ENCODE data around the gene NTM.

The NTM gene

DNA sequence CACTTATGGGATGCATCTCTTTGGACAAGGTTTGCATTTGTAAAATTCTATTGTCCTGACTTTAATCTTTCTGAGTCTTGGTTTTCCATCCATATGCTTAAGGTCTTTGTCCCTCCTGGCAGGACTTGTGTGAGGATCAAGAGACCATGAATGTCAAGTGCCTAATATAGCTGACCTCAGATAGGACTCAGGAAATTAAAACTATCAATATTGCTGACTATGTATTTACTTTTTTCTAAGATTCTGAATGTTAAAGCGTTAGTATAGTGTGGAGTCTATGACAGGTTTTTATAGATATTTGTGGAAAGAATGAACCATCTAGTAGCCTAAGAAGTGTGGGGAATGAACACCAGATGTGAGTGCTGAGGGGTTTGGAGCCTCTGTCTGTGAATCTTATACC, 637.8 kb downstream of the NTM start:
- no peak for DNase-seq (ENCODE audit: low read depth)

DNA sequence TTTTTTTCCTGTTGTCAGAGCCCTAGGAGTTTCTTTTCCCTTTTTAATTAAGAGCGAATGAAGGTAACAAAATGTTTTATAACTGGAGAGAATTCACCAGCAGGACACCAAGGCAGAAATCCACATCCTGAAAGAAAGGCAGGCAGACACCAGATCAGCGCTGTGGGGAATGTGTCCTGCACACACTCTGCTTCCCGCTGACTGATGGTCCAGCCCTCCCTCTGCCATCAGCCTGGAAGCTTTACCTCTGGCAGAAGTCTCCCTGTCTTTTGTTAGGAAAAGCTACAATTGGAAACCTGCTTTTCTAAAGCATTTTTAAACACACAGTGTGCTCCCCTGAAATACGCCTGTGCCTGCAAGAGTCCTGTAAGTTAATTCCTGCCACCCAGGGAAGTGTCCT, 638.5 kb downstream of the NTM start:
- DNase-seq (ENCODE audit: low read depth), result no peak

DNA sequence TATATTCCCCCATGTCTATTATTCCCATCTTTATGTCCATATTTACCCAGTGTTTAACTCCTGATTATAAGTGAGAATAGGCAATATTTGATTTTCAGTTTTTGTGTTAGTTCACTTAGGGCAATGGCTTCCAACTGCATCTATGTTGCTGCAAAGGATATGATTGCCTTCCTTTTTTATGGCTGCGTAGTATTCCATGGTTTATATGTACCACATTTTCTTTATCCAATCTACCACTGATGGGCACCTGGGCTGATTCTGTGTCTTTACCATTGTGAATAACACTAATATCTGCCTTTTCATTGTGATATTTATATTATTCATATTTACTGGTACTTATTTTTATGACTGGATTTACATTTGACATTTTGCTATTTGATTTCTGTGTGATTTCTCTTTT, 649.6 kb downstream of the NTM start:
- no peak for DNase-seq (ENCODE audit: low read depth)

DNA sequence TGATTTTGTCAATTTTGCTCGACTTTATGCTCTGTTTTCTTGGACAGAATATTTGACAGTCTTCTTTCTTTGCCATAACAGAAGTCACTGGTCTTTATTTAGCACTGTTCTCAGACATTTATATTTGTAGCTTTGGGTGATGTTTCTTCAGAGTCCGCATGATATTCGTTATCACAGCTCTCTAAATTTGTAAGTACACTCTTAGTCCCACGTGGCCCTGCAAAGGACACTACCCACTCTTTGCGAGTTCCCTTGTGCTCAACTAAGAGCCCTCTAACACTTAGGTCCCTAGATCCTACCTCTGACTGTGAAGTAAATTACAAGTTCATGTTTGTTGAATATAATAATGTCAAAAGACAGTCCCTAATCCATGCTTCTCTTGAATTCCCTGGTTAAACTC, 651.9 kb downstream of the NTM start:
- no peak for DNase-seq (ENCODE audit: low read depth)

DNA sequence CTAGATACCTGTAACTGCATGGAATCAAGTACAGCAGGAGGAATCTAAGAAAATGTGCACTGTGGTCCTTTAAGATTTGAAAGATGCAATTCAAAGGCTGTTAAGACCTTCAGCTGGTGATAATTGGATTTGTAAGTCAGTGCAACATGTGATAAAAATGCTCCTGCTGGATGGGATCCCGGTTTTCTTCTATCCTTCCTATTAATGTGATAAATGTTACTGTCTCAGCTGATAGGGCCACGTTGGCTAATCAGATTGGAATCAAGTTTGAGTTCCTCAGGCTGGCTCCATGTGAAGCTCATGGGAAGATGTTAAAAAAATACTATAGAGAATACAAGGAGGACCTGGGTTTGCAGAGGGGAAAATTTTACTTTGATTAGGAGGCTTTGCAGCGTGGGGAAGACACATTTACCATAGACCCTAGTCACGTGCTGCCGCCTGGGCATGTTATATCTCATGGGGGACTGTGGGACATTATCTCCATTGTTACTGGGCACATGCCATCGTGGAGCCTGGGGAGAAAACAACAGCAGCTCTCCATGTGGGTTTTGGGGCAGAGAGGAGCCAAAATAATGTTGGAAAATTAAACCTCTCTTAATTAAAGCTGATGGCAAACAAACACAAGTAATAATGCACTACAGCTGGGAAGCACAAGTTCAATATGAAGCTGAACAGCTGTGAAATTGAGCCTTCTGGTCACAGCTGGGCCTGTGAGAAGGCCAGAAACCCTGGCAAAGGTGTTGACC, 652.5 kb downstream of the NTM start:
- DNase-seq (ENCODE audit: low read depth), result no peak

DNA sequence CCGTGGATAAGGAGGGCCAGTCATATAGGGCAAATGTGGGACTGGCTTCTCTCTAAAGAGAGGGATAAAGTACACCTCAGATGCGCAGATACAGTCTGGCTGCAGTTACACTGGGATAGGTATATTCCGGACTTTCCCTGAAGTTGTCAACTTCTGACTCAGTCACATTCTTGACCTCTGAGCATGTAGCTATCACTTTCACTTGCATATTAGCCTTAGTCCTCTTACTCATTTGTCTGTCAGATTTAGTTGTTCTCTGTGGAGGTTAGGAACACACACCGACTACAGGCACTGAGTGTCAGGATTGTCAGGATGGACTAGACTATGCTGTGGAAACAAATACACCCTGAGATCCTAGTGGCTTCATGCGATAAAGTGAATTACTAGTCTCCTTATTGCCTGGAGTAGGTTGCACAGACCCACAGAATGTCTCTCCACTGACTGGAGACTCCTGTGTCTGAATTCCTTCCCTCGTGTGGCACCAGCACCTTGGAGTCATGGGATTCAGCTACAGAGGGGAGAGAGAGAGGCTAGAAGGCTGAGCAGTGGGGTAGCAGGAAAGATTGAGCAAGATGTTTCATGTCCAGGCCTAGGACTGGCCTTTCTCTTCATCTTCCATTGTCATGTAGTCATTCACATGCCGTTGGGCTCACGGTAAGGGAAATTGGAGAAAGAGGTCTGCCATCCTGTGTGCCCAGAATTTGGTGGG, 654.3 kb downstream of the NTM start:
- DNase-seq (ENCODE audit: low read depth), result no peak

DNA sequence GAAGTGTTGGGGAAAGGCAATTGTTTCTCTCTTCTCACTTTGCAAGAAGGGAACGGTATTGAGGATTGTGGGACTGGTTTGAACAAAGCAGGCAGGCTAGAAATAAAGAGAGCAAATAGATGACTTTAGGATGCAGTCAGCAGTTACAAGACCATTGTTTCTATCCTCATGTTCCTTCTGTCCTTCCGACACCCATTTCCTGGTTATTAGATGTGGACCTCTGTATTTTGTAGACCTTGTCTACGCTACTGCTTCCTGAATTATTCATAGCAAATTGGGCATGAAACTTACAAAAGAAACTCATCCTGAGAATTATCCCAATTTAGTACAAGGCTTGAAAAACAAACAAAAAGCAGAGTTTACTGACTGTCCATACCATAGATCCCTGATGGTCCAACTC, 656.3 kb downstream of the NTM start:
- DNase-seq (ENCODE audit: low read depth), result no peak

DNA sequence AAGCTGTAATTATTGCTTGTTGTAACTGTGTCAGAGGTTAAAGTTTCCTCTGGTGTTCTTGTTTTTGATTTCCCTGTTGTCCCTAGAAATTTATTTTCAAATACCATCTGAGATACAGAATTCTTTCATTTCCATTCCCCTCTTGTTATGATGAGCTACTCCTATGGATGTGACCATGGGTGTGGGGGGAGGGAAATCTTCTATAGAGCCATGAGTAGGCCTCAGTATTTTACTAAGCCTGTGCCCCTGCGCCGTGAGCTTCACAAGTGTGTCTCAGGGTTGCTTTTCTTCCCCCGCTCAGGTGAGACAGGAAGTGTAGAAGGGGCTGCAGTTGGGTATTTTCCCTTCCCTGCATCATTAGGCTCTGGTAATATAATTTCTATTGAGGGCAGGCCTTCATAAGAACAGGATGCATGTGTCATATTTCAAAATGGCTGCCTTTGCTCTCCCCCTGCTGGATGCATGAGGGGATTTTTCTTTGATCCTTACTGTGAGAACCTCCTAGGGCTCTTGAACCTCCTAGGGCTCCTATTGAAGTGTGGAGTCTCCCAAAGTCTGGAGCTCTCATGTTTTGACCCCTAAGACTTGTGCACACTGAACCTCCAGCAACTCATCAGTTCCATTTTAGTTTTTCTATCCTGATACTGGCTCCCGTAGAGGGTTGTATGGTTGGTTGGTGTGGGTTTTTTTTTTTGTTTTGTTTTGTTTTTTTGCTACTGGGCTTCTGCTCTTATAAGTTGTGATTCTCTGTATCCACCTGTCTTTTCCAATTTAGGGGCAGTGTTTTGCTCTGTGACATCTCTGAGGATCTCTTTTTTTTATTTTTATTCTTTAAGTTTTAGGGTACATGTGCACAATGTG, 658.2 kb downstream of the NTM start:
- DNase-seq (ENCODE audit: low read depth), result no peak

DNA sequence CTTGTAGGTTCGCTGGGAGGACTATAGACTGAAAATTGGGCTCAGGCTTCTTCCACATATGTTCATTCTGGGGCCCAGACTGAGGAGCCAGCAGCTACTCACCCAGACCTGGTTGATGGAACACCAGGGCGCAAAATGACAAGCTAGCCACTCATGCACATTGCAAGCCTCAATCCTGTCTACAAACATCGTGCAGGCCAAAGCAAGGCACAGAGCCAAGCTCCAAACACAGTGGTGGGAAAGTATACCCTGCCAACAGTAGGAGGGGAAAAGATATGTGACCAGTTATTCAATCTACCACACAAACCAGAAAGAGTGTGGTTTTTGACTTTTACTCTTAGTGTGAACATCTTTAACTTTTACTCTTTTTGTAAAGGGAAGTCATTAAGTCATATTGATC, 660.5 kb downstream of the NTM start:
- DNase-seq (ENCODE audit: low read depth), result no peak

DNA sequence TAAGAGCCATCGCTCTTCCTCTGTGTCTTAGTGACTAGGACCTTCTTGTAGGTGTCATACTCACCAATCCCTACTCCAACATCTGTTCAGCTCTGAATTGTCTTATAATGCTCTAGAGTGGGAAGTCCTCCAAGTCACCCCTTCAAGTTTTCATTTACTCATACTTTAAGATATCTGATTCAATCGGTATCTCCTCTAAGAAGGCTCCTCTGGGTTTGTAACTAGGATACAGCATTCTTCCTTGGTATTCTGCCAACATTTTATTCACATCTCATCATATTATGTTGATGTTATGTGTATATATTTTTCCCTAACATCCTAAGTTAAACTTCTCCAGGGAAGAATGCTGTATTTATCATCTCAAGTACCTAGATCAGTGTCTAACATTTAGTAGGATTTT, 662.1 kb downstream of the NTM start:
- DNase-seq (ENCODE audit: low read depth), result no peak

DNA sequence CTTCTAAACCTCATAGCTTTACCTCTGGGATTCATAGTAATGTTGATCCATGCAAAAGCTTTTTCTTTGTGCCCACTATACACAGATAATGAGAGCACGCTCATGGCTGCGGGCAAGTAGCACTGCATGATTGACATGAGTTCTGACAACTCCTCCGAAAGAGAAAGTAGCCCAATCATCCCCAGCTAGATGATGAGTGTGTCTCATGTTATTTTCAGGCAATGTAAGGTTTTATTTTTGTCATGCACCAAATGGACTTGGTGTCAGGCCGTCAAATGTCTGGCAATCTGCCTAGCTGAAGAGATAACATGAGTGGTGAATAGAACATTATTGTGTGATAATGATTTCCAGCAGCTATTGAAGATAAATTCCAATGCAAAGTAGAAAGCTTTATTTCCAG, 662.6 kb downstream of the NTM start:
- no peak for DNase-seq (ENCODE audit: low read depth)

DNA sequence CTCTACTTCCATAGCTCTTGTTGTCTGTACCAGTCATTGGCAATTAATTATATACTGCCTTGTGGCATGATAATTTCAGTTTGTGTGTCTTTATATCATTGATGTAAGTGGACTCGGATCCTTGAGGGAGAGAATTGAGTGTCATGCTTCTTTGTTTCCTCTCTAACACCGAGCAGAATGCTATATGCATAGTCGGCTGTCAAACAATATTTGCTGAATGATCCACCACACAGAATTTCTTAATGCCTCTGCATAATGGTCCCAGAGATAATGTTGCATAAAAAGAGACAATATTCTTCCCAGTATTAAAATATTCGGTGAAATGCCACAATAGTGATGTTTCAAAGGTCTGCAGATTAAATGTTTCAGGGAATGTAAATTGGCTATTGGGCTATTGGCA, 664.8 kb downstream of the NTM start:
- DNase-seq (ENCODE audit: low read depth), result no peak

DNA sequence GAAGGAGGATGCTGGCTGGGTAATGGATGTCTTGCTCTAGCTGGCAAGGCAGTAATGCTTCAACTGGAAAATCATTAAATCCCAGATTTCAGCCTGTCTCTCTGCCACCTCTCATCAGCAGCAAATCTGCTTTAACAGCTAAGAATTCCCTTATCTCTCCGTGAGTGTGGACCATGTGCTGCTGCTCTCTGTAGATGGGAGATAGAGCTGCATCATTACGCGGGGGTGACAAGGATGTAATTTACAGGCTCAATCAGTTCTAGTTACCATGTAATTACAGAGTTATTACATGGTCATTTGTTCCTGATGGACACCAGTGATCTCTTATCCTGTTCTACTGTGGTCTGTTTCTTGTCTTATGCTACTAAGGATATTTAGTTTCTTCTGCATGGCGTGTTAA, 665.4 kb downstream of the NTM start:
- DNase-seq (ENCODE audit: low read depth), result no peak

DNA sequence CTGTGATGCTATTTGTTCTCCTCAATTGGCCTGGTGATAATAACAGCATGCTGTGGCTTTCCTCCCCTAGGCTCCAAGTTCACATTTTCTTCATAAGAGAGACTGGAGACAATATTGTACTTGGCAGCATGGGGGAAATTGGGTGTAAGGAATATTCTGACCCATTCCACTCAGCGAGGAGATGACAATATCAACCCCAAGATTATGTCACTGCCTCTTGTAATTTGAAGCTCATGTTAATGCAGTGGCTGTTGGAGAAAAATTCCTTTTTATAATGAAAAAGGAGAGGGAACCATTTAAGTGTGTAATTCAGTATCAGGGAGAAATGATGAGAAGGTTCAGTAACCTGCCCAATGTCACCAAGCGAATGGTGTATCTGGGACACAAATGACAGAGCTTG, 665.8 kb downstream of the NTM start:
- DNase-seq (ENCODE audit: low read depth), result no peak

DNA sequence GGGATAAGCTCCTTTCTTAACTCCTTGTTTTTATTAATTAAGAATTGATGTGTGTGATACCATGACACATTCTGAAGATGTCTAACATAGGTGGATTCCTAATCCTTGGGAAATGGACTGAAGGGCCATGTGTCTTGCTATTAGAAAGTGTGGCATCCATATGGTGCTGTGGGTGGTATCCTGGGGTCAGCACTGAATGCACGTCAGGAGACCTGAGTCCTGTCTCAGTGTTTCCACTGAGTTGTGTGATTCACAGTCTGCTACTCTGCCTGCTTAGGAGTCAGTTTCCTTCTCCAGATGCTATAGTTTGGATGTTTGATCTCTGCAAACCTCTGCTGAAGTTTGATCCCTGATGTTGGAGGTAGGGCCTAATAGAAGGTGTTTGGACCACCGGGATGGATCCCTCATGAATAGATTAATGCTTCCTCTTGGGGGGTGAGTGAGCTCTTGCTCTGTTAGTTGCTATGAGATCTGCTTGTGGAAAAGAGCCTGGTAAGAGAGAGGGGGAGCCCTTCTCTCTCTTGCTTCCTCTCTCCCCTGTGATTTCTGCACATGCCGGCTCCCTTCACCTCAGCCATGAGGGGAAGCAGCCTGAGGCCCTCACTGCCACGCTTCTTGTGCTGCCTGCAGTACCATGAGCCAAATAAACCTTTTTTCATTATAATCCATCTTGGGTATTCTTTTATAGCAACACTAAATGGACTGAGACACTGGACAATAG, 666.5 kb downstream of the NTM start:
- DNase-seq (ENCODE audit: low read depth), result no peak

DNA sequence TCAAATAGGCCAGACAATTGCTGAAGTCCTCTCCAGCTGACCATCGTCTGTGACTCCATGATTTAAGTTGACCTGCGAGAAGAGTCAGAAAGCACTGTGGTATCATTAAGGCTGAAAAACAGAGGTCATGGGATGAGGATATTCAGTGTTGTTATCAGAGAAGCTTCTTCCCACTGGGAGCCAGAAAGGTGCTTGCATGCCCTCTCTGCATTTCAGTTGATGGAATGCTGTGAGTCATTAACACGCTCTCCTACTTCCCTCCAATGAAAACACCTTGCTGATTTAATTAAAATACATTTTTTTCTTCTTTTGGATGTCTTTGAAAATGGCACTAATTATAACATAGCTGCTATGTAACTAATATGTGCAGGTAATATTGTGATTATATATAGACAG, 667.0 kb downstream of the NTM start:
- DNase-seq (ENCODE audit: low read depth), result no peak

DNA sequence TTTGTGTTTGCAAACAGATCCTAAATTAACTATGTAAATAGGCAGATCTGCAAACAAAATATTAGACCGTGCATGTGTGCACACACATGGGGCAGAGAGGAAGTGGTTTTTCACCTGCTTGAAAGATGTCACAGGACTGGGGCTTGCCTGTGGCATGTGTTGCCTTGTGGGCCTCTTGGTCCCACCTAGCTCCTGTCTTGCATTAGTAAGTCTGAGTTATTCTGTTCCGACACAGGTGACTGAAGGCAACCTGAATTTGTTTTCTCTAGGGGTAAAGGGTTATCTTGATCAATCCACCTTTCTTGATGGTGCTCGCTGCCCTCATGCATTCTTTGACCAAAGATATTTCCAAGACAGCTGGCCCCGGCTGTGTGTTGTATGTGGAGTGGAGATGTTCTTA, 667.5 kb downstream of the NTM start:
- no peak for DNase-seq (ENCODE audit: low read depth)

DNA sequence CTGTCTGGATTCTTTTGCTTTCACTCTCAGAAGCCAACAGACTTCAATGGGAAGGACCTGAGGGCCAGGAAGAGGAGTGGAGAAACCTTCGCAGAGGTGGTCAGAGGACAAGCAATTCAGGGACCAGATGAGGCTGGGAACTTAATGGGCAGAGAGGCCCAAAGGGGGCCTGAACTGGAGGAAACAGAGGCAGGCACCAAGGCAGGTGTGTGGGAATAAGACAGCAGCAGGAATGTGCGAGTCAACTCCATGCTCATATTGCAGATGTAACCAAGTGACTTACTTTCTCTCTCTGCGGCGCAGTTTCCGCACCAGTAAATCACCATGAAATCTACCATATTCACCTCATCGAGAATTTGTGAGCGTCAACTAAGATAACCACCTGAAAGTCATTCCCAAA, 669.1 kb downstream of the NTM start:
- no peak for DNase-seq (ENCODE audit: low read depth)

DNA sequence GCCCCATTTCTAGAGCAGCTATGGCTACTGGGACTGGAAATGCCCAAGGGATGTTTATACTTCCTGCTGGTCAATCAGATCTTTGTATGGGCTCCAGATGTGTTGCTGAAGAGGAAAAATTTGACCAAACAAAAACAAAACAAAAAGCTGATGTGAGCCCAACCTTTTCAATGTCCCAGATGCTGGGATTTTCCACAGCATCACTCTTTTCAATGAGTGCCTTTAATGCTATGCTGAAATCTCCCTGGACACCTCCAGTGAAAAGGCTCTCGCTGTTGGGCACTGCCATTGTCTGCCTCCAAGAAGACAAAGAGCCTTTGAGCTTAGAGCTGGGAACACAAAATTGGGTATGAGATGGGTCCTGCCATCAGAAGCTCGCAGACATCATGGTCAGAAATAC, 671.9 kb downstream of the NTM start:
- DNase-seq (ENCODE audit: low read depth), result no peak

DNA sequence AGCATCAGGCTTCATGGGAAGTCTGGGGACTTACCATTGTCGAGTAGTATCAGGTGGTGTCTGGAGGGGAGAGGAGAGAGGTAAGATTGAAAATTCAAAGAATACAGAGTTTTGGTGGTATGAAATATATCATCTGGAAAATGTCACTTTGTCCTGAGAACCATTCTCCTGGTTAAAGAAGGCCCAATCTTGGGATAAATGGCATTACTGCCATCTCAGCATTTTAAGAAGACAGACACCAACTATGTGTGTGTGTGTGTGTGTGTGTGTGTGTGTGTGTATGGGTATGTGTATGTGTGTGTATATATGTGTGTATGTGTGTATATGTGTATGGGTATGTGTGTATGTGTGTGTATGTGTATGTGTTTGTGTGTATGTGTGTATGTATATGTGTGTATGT, 673.3 kb downstream of the NTM start:
- no peak for DNase-seq (ENCODE audit: low read depth)

DNA sequence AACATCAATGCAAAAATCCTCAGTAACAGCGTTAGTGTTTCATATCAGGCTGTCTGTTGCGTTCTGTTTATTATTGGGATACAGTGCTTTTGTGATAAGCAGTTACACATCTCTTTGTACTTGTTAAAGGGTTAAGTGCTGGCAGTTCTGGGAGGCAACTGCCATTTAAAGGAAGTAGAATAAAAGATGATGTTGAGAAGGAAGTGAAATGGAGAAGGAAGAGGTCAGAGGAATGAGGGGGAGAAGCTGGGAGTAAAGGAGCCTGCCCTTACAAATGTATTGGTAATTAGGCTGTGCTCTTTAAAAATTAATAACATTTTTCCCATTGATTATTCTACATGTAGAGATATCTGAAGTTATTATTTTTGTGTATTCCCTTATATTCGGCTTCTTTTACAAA, 674.7 kb downstream of the NTM start:
- no peak for DNase-seq (ENCODE audit: low read depth)

DNA sequence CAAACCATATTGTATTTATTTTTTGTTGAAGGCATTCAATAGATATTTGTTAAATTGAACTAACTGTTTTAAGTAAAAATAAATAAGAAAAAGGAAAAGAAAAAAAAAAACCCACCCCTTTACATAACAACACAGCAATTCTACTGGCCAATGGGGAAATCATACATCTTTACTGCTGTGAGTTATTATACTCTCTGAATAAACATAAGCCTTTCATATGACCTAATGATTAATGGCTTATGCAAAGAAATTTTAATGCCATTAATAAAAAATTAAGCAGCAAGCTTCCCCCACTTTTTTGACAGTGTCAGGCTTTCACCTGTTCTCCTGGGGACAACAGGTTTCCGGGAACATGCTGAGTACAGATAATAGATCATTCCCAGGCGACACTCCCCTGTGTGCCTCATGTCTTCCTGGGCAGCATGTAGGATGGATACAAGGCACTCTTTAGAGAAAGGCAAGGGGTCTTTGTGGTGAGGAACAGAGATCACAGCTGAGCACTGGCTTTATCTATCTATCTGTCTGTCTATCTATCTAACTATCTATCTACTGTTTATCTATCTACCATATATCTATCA, 676.0 kb downstream of the NTM start:
- no peak for DNase-seq (ENCODE audit: low read depth)

All from stimulated activated CD8-positive, alpha-beta memory T cell treated with anti-CD3 and anti-CD28 coated beads, Interleukin-15, amount 100 ng/mL, for 24 hours (primary cell).